BJ (cell line): Measurements from ENCODE around the gene COQ2. TPM values are rescaled to one million over a fixed set of nuclear protein-coding genes. Genes with fewer than 3 reads are reported as not detected.

ENCODE experiments used
- CTCF ChIA-PET: fragments of 350-600 bp; formaldehyde crosslinking; extraction: SDS; loops from one replicate; lab custom pipeline; 2021; ENCODE audit warnings: antibody characterized with exemption, inconsistent platforms; lab: Yijun Ruan, JAX
- POLR2A ChIA-PET: fragments of 300-600 bp; sonication (Branson Sonifier 250); formaldehyde crosslinking; extraction: SDS; loops from one replicate; lab custom pipeline; 2021; ENCODE audit warnings: antibody characterized with exemption; lab: Charles Lee
- DNase-seq: peaks from one replicate; pipeline ENCODE4 v3.0.0-alpha.2; 2011; ENCODE audit warnings: low read depth
- H3K27me3 ChIP-seq: 2 replicates; pipeline ENCODE4 v1.6.0; 2011; ENCODE audit warnings: low read length; ENCODE audit not compliant: control insufficient read depth, insufficient read depth
- H3K36me3 ChIP-seq: 2 replicates; pipeline ENCODE4 v1.5.1; 2011; ENCODE audit warnings: low read length; ENCODE audit not compliant: control insufficient read depth, insufficient read depth
- H3K4me3 ChIP-seq: 2 replicates; pipeline ENCODE4 v1.5.1; 2011; ENCODE audit warnings: low read depth, mild to moderate bottlenecking, control low read depth, low read length
- polyA minus RNA-seq: library from RNA; depleted of rRNA, polyadenylated mRNA; stranded (reverse); fragments of >200 nt; gene quantifications from 2 replicates; pipeline ENCODE4 v1.2.3, GENCODE V29; 2011; rRNA and poly(A)+ RNA removed
- polyA plus RNA-seq: library from polyadenylated mRNA; depleted of rRNA; stranded (reverse); fragments of >200 nt; gene quantifications from 2 replicates; pipeline ENCODE4 v1.2.3, GENCODE V29; 2011; rRNA removed
- TF ChIP-seq, protein P1 (sequence below): IDR thresholded peaks from 2 replicates; pipeline ENCODE4 v1.5.1; 2011; ENCODE audit warnings: low read depth, mild to moderate bottlenecking, control low read depth, inconsistent platforms, low read length, moderate library complexity; ENCODE audit not compliant: insufficient read depth

The COQ2 gene, protein sequence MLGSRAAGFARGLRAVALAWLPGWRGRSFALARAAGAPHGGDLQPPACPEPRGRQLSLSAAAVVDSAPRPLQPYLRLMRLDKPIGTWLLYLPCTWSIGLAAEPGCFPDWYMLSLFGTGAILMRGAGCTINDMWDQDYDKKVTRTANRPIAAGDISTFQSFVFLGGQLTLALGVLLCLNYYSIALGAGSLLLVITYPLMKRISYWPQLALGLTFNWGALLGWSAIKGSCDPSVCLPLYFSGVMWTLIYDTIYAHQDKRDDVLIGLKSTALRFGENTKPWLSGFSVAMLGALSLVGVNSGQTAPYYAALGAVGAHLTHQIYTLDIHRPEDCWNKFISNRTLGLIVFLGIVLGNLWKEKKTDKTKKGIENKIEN
- polyA plus RNA-seq (14.5 and 21.0 TPM in 2 replicates), polyA minus RNA-seq (8.5 and 13.0 TPM in 2 replicates)

DNA sequence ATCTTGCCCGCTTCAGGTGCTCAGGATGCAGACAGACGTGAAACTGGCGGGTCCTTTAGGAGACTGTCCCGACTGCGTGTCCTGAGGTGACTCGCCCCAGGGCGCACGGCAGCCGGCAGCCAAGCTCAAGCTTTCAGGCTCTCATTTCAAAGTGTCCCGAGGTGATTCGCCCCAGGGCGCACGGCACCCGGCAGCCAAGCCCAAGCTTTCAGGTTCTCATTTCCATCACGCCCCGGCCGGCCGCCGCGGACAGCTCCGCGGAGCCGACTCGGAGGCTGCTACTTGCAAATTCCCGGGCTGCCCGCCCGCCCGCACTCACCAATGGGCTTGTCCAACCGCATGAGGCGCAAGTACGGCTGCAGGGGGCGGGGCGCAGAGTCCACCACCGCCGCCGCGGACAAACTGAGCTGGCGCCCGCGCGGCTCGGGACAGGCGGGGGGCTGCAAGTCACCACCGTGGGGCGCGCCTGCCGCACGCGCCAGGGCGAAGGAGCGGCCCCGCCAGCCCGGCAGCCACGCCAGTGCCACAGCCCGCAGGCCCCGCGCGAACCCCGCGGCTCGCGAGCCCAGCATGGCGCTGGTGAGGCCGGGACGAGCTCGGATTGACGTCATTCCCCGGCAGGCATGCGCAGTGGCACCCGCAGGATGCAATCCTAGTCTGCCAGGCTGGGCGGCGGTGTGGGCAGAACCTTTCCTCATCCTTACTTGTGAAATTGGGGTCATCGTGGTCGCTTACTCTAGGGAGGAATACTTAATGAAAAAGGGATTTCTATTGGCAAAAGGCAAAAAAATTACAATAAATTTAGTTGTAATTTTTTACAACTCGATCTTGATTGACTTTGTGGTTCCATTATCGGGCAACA is at the start of gene COQ2:
Gene COQ2, minus strand, starts transcription at position 606 of the 862 bp plus-strand sequence. Its CDS starts 34 bp downstream, at position 572.
- Histone ChIP-seq H3K36me3 (no peaks in the 10 kb centered on the region; the same call in 1 of the 2 replicates), H3K27me3 (no peaks in the 10 kb centered on the region), H3K4me3 (peak within 1 kb of the TSS; percentile 49)
- CTCF ChIA-PET, result interaction anchor here (0.7 to 5.1 kb wide), 14 partner anchors 9 to 815 kb away, joined by 3 to 29 read pairs (median 3); no protein-coding TSS in a partner anchor
- POLR2A ChIA-PET, result interaction anchor here (0.7 to 1.3 kb wide), 2 partner anchors 171 to 249 kb away, joined by 4 to 6 read pairs; partner anchors contain the start of gene COPS4
- TF ChIP-seq, protein P1, sequence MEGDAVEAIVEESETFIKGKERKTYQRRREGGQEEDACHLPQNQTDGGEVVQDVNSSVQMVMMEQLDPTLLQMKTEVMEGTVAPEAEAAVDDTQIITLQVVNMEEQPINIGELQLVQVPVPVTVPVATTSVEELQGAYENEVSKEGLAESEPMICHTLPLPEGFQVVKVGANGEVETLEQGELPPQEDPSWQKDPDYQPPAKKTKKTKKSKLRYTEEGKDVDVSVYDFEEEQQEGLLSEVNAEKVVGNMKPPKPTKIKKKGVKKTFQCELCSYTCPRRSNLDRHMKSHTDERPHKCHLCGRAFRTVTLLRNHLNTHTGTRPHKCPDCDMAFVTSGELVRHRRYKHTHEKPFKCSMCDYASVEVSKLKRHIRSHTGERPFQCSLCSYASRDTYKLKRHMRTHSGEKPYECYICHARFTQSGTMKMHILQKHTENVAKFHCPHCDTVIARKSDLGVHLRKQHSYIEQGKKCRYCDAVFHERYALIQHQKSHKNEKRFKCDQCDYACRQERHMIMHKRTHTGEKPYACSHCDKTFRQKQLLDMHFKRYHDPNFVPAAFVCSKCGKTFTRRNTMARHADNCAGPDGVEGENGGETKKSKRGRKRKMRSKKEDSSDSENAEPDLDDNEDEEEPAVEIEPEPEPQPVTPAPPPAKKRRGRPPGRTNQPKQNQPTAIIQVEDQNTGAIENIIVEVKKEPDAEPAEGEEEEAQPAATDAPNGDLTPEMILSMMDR, result 0 out of 2 replicates have a peak, but pooled peaks have one; percentile 12
- peak; percentile 67 for DNase-seq

DNA sequence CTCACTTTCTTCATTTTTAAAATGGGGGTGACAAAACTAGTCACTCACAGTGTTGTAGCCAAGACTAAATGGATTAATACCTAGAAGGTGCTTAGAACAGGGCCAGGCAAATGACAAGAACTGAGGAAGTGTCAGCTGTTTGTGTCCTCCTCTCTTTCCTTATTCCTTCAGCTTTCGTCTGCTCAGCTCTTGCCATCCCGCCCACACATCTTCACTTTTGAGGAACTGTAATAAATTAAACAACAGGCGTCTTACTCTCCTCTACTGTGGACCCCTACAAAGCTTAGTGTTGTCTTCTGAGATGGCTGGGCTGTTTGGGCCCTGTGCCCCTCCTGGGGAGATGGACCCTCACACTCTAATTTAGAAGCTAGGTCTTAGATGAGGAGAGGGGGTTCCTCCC is 47.4 kb upstream of the COQ2 start:
- DNase-seq, result no peak
- CTCF ChIA-PET, result interaction anchor here (2.2 kb wide), 1 partner anchor 30 kb away, joined by 5 read pairs; no protein-coding TSS in a partner anchor

DNA sequence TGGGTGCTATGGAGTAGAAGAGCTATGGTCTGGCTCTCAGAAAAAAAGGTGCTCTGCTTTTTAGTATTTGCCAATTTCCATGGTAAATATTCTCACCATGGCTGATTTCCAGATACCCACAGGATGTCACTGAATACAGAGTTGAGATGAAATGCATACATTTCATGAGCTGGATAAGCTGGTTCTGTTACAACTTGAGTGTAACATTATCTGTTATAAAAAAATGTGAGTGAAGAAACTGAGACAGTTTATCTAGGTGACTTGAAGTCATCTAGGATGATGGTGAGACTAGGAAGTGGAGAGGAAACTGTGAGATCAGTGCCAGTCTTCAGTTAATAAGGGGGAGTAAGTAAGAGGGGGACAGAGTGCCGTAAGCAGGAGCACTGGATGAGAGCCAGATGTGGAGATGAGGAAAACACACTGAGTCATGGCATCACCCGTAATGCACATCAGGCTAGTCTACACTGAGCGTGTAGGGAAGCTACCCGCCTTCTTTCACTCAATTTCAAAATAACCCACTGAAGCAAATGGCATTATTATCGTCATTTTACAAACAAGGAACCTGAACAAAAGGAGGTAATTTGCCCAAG is 45.0 kb upstream of the COQ2 start:
- ChIA-PET POLR2A (no interaction called here), CTCF (interaction anchor here (0.8 kb wide), 1 partner anchor 33 kb away, joined by 3 read pairs; no protein-coding TSS in a partner anchor)
- H3K27me3 ChIP-seq, result peaks cover 5% of the 10 kb centered on the region
- H3K36me3 ChIP-seq, result no peaks in the 10 kb centered on the region
- H3K4me3 ChIP-seq, result no peak overlapping the region
- TF ChIP-seq, protein P1, result no peak
- no peak for DNase-seq

More for the DNA sequence above, 47.4 kb upstream of the COQ2 start:
- Histone ChIP-seq H3K4me3 (no peak overlapping the region), H3K27me3 (peaks cover 7% of the 10 kb centered on the region), H3K36me3 (no peaks in the 10 kb centered on the region)
- TF ChIP-seq, protein P1, result no peak
- POLR2A ChIA-PET, result no interaction called here

DNA sequence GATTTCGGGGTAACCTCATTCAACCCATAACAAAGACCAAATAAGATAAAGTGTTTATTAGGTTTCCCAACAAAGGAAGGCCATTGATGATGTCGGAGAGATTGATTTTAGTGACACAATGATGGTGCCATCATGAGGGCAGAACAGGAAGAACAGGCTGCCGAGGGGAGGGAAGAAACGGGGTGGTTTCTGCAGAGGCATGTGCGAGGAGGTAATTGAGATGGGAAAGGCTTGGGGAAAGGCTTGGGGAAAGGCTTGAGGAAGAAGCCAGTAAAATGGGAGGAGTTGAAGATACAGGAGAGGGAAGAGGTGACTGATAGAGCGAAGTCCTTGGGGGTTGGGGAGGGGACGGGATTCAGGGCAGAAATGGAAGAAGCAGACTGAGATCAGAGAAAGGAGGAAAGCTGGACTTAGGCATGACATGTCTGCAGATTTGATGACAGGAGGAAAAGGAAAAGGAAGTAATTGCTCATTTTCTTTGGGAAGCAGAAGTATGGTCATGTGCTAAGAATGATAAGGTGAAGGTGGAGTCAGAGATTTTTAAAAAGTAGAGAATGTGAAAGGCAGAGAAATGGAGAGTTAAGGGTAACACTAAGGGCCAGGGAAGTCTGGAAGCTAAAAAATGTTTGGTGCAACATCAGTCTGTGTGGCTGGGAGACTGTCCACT is 44.1 kb upstream of the COQ2 start:
- ChIA-PET POLR2A (no interaction called here), CTCF (interaction anchor here (0.5 kb wide), 1 partner anchor 1592 kb away, joined by 3 read pairs; no protein-coding TSS in a partner anchor)
- no peak overlapping the region for H3K4me3 ChIP-seq
- H3K27me3 ChIP-seq, result peaks cover 3% of the 10 kb centered on the region; the same call in 1 of the 2 replicates
- TF ChIP-seq, protein P1, result no peak
- H3K36me3 ChIP-seq, result no peaks in the 10 kb centered on the region
- DNase-seq, result no peak
